ENCODE results near the gene COMMD7. TPM values are rescaled to one million over a fixed set of nuclear protein-coding genes. Genes with fewer than 3 reads are reported as not detected.
A peak's percentile ranks its signal among the peaks of the same experiment; 100 is the strongest.

The COMMD7 gene
- polyA plus RNA-seq (2014; cell fraction: cytosol; rRNA removed), result 72.2 and 76.2 TPM in 2 replicates
- polyA plus RNA-seq (2014; cell fraction: nucleus; rRNA removed), result 41.1 and 50.7 TPM in 2 replicates

DNA sequence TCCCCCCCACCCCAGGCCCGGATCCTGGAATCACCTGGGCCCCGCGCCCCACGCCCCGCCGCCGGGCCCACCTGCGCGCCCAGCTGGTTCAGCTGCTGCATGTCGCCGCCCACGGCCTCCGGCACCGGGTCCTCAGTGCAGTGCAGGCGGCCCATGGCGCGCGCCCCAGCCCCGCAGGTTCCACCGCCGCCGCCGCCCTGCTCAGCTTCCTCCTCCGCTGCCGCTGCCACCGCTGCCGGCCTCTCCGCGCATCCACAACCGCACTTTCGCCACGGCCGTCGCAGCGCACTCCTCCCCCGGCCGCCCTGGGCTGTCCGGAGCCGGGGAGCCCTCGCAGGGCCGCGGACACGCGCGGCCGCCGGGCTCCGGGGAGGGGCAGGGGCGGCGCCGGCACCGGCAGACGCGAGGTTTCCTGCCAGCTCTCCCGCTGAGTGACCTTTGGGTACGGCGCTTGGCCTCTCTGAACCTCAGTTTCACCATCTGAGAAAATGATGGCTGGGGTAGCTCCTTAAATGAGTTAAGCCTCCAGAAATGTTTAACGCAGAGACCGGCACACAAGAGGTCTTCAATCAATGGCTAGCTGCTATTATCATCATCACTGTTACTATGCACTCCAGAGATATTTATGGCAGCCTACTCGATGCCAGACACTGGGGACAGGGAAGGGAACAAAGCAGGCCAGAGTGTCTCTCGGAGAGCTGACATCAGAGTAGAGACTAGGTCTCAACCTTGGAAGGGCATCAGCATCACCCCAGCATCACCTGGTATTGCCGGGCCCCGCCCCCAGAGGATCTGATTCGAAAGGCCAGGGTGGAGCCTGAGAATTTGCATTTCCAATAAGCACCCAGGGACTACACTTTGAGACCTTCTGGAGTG is at the start of gene COMMD7:
TSS of gene COMMD7 (minus strand) at position 231 of the 876 bp plus-strand sequence. CDS start at position 155, 76 bp downstream.
- DNase-seq (ENCODE audit: low spot score), result peak; percentile 48

DNA sequence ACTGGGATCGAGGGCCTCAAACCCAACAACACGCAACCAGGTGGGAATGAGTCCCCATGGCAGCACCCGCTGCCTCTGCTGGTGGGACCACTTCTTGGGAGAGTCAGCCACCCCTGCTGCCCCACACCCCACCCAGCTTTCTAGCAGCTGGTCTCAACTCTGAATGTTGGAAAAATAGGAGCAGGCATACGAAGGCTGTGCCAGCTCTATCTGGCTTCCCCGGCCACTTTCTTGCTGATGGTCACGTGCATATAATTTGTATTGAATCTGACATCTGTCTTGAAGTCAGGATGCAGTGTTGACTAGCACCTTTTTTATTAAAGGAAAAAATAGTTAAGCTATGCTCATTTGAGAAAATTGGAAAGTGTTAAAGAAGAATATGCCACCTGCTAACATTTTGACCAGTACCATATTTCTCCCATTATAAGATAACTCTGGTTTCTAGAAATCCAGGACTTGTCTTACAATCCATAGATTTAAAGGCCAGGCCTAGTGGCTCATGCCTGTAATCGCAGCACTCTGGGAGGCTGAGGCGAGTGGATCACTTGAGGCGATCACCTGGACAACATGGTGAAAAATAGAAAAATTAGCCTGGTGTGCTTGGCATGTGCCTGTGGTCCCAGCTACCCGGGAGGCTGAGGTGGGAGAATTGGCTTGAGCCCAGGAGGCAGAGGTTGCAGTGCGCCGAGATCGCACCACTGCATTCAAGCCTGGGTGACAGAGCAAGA is 49.6 kb upstream of the COMMD7 start:
- no peak for DNase-seq (ENCODE audit: low spot score)

DNA sequence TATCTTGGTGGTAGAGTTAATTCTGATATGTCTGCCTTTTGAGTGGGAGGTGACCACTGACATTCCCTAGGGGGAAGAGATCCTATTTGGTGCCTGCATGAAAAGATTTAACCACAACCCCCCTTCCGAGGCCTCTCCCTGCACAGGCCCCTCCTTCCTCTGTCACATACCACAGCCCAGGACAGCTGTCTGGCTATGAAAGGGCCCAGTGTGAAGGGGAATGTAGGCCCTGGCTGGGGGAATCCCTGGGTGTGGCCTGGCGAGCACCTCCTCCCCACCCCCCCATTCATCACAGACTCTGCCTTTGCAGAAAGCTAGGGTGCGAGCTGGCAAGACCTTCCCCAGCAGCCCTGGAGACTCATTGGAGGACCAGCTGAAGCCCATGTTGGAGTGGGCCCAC is 49.0 kb upstream of the COMMD7 start:
- DNase-seq (ENCODE audit: low spot score), result no peak

DNA sequence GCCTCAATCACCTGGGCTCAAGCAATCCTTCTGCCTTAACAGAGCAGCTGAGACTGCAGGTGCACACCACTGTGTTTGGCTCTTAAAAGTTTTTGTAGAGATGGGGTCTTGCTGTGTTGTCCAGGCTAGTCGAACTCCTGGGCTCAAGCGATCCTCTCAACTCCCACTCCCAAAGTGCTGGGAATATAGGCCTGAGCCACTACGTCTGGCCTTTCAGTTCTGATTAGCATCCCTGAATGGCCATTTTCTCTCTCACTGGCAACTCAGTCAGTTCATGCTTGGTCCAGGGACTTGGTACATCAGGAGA is 47.4 kb upstream of the COMMD7 start:
- no peak for DNase-seq (ENCODE audit: low spot score)

DNA sequence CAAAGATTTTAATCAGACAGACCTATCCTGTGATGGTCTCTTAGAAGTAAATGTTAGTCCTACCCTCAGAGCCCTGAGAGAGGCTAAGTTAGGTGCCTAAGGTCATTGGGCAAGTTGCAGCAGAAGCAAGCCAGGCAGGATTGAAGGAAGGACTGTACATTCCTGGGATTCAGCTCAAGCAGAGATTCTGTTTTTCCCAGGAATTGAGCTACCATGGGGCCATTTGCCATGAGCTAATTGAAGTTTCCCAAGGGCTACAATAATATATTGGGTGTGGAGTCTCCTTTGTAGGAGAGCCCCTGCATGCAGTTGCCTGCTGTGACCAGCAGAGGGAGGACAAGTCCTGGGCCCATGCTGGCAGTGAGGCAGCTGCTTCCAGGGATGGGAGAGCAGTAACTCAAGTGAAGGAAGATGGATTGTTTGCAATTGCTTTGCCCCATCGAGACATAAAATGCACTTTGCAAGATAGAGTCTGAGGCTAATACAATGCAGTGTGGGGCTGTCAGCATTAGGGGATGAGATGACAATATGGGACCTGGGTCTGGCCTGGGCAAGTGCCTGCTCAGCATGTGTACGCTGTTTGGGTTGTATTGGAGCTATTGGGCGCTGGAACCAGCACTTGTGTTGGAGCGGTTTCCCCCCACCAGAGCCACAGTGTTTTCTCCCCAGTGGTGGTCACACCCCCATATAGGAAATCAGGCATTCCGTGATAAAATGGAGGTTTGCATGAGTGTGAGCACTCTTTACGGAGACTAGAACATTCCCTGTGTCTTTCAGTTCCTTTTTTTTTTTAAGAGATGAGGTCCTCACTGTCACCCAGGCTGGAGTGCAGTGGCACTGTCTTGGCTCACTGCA is 46.9 kb upstream of the COMMD7 start:
- DNase-seq (ENCODE audit: low spot score), result peak; percentile 79

DNA sequence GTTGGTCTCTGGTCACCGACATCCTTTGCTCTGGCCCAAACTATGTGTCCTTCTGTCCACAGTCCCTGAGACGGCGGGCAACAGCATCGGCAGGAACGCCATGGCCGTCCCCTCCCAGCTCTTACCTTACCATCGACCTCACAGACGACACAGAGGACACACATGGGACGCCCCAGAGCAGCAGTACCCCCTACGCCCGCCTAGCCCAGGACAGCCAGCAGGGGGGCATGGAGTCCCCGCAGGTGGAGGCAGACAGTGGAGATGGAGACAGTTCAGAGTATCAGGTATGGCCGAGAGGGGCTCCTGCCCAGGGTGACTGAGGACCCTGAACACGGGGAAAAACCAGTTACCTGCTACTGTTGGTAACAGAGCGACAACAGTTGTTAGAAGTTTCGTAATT is 43.9 kb upstream of the COMMD7 start:
- no peak for DNase-seq (ENCODE audit: low spot score)

DNA sequence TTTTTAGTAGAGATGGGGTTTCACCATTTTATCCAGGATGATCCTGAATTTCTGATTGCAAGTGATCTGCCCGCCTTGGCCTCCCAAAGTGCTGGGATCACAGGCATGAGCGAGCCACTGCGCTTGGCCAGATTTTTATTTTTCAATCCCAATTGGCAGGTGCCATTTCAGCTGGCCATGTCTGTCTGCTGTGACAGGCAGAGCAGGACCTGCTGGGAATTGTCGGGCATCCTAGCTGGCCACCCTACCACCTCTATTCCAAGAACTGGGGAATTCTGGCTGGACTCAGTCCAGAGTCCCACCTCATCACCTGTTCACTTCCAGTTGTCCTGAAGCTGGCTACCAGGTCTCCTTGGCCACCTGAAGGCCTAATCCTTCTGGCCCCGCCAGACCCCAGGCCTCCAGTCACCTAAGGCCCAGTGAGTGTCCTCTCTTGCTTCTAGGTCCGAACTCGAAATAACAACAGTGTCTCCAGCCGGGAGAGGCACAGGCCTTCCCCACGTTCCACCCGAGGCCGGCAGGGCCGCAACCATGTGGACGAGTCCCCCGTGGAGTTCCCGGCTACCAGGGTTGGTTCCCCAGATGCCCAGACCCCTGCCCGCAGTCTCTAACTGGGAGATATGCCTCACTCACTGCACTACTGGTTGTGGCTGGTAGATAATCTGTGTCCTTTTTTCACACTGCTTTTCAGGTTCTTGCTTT is 42.9 kb upstream of the COMMD7 start:
- no peak for DNase-seq (ENCODE audit: low spot score)

DNA sequence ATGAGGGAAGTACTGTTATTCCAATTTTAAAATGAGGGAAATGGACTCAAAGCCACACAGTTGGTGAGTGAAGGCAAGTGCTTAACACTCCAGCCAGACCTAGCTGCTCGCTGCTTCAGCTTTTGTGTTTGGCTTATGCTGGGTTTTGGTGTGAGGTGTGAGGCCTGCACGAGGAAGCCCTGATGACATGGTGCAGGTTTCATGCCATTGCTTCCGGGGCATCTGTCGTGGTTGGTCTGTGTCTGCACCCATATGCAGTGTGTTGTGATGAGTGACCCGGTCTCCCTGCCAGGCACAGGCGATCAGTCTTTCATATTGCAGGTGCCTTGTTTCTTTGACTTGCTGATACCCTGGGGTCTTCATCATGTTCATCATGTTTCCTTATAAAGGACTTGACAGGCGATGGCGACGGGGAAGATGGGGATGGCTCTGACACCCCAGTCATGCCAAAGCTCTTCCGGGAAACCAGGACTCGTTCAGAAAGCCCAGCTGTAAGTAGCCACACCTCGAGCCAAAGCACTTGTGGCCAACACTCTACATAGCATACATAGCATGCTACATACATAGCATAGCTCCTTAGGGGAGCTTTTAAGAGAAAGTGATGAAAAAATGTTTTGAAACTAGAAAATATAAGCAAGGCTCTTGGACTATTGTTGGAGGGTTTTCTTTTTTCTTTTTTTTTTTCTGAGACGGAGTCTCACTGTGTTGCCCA is 41.3 kb upstream of the COMMD7 start:
- DNase-seq (ENCODE audit: low spot score), result no peak

DNA sequence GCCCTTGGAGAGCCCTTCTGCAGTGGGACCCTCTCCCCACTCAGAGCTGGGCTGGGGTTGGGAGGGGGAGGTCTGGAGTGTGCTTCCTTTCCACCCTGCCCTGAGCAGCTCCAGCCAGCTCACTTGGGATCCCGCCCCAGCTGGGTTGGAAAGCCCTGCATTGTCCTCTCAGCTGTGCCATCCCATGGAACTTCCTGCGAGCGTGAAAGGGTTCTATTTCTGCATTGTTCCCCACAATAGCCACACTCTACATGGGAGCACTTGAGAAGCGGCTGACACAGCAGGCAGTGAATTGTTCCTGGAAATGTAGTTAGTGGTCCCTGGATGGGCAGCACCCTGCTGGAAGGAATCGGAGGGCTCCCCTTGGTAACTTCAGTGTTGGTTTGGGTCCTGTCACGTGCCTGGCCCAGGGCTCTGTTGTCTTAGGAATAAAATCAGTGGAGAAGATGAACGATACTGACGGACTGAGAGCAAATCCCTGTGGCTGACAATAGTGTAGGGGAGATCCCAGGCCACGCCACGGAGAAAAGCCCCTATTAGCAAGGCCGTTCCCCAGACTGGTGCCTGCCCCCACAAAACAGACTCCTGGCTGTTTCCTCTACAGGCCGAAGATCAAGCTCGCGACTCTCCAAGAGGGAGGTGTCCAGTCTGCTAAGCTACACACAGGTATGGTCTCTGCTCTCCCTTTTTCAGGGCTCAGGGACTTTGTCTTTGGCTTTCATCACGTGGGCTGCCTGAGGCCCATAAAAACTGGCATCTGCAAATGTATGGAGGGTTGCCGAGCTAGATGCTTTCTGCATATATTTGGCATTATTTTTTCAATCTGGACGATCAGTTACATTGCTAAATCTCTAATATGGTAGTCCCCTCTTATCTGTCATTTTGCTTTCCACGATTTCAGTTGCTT is 37.7 kb upstream of the COMMD7 start:
- DNase-seq (ENCODE audit: low spot score), result no peak

DNA sequence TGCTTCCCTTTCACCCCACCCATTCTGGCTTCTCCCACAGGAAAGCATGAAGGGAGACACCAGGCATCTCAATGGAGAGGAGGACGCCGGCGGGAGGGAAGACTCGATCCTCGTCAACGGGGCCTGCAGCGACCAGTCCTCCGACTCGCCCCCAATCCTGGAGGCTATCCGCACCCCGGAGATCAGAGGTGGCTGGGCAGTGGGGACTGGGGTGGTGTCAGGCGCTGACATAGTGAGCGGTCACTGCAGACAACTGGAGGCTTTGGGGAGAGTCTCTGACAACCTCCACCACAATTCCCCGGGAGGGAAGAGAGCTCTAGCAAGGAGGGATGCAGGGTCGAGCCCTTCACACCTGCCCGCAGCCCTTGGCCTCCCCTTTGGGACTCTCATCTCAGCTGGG is 37.0 kb upstream of the COMMD7 start:
- DNase-seq (ENCODE audit: low spot score), result no peak

DNA sequence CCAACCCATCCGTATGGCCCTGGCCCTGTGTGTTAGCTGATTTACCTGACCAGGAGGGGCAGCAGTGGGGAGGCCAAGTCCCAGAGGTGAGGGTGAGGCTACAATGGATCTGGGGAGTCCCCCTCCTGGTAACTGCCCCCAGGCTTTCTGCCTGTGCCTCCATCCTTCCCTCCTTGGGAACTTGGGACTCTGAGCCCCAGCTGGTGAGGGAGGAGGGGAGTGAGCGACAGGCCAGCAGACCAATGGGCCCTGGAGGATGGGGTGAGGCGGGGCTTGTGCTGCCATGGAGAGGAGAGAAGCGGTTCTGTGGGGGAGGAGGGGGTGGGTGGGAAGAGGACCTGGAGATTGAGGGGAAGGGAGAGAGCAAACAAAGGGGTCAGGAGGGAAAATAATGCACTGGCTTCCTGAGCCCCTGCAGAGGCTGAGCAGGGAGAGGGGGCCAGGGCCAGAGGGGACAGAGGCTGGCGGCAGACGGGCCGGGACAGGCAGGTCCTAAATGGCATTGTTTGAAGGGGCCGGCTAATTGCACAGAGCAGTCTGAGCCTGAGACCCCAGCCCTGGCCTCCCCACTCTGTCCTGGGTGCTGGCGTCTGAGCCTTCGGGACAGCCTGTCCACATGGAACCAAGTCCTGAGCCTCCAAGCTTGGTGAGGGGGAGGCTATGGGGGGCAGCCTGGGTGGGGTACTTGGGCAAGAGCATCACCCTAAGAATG is 36.4 kb upstream of the COMMD7 start:
- peak; percentile 63 for DNase-seq (ENCODE audit: low spot score)

DNA sequence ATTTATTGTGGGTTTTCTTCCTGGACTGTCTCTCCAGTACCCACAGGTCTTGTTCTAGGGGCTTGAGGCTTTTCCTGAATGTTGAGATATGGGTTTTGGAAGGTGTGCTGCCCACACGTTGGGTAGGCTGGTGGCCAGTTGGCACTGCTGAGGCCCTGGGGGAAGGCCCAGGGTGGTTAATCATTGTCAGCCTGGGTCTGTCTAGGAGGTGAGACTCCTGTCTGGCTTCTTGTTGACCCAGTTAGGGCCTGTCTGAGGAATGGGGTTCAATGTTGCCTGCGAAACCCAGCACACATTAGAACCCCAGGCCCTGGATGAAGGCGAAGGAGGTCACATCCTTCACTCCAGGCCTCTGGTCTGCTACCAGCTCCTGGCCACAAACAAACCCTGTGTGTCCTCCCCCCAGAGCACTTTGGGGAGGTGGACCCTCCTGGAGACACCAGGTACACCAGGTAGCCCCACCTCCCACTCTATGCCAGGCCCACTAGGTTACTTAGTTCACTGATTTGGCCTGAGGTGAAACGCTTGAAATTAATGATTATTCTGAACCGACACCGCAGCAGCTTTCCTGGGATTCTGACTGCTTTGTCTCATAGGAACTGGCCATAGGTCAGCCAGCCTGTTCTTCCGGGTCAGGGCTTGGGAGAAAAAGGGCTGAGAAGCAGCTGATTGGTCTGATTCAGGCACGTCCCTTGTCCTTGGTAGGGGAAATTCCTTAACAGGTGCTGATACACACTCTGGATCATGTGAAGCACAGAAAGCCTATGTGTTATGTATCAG is 34.1 kb upstream of the COMMD7 start:
- DNase-seq (ENCODE audit: low spot score), result no peak

DNA sequence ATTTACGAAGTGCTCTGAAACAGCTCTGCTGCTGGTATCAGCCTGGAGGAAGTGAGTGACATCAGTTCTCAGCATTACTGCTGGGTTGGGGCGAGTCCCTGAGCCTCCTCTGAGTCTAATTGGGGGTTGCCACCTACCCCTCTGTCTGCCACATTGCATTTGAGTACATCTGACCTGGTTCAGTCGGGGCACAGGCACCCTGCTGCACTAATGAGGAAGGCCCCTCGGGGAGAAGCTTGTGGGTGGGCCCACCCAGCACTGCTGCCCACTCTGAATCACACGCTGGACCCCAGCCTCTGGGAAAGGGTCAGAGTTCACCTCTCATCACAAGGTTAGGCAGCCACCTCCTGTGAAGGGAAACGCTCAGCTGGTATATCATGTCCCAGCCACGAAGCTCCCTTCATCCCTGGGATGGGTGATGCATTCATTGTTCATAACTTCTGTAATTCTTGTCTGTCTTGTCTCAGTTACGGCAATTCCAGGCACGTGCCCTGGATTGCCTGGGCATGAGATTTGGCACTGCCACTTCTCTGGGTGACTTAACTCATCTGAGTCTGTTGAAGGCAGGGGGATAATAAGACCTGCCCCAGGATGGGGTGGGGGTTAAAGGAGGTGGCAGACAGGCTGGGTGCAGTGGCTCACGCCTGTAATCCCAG is 32.2 kb upstream of the COMMD7 start:
- DNase-seq (ENCODE audit: low spot score), result no peak

DNA sequence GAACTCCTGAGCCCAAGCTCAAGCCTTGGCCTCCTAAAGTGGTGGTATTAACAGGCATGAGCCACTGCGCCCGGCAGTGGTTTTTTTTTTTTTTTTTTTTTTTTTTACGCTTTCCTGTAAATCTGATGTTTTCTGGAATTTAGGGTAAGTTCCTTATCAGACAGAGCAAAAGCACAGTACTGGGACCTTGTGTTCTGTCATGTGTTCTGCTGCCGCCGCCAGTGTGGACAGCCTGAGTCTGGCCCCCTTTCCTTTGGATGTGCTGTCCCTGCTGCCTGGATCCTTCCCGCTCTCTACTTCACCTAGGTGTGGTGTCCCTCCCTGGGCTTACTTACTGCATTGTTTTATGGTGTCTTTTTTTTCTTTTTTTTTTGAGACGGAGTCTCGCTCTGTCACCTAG is 30.6 kb upstream of the COMMD7 start:
- DNase-seq (ENCODE audit: low spot score), result no peak

DNA sequence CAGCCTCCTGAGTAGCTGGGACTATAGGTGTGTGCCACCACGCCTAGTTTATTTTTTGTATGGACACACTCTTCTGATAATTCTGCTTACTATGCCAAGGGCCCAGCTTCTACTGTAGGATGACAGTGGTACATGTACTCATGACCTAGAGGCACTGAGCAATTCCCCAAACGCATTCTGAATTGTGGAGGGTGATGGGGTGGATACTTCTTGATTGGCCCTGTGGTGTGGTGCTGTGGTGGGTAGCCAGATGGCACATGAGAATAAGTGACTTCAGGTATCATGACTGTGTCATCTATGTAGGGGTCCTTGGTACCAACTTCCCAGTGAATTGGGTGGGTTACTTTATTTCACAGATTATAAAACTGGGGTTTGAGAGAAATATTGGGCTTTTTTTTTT is 30.0 kb upstream of the COMMD7 start:
- DNase-seq (ENCODE audit: low spot score), result no peak

DNA sequence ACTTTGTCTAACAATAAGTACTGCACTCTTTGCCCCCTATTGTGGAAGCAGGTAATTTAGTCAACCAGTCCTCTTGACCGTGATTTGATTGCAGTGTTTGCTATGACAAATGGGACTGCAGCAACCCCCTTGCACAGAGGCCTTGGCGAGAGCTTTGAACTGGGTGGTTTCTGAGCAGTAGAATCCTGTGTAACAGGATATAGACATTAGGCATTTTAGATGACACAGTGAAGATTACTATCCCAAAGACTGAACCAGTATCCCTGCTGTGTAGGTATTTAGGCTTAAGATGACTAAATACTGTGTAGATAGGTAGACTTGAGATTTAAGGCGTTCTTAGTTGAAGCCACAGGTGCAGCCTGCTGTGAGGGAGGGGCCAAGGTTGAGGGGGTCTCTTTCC is 28.8 kb upstream of the COMMD7 start:
- DNase-seq (ENCODE audit: low spot score), result no peak

DNA sequence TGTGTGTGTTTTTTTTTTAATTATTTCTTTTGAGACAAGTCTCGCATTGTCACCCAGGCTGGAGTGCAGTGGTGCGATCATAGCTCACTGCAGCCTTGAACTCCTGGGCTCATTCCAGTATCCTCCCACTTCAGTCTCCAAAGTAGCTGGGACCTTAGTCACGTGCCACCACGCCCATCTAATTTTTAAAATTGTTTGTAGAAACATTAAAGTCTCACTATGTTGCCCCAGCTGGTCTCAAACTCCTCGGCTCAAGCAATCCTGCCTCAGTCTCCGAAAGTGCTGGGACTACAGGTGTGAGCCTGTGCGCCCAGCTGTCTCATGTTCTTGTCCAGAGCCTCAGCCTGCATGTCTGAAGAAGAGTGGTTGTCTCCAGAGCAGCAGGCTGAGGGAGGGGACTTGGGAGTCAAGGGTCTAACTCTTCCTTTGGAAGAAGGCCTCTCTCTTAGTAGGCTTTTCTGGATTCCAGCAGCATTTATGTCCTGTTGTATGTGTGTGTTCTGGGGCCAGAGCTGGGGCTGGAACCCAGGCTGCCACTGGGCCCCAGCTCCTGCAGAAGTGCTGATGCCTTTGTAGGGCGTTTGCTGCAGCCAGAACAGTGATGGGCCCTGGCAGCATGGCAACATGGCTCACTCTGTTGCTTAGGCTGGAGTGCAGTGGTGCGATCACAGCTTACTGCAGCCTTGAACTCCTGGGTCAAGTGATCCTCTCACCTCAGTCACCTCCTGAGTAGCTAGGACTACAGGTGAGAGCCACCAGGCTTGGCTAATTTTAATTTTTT is 24.3 kb upstream of the COMMD7 start:
- DNase-seq (ENCODE audit: low spot score), result no peak

All from SK-N-DZ (cell line).